ENCODE measurements around the gene HOXA3. TPM values are rescaled to one million over a fixed set of nuclear protein-coding genes. Genes with fewer than 3 reads are reported as not detected.

Gene HOXA3
- total and polyA plus RNA-seq, 4 donors, result 6.2 to 36.9 (median 19.0) TPM

- DNase-seq (ENCODE audit: low read depth in 4 of 6, low spot score in 6 of 6), result no peak
- peaks cover 79% of the 10 kb centered on the region for H3K27me3 ChIP-seq (ENCODE audit: control insufficient read depth, insufficient read depth, low read length)
- H3K36me3 ChIP-seq (ENCODE audit: control insufficient read depth, insufficient read depth, low read length), result peaks cover 17% of the 10 kb centered on the region
- peak overlapping the region; percentile 99 for H3K27ac ChIP-seq (ENCODE audit: low read depth, low read length)
- 13% methylated on average over 10 of the region's 10 CpGs for WGBS (ENCODE audit: insufficient coverage)
- peaks cover 72% of the 10 kb centered on the region for H3K4me1 ChIP-seq (ENCODE audit: control insufficient read depth, insufficient read depth, low read length)
- H3K9me3 ChIP-seq (ENCODE audit: control insufficient read depth, insufficient read depth, low read length), result no peaks in the 10 kb centered on the region
- peak overlapping the region; percentile 63 for H3K4me3 ChIP-seq (ENCODE audit: low read depth, low read length)
These were observed 20.0 kb upstream of the HOXA3 start for GRCh38 chr7:27172315-27172774.

GRCh38 chr7:27171637-27172314 is 19.4 kb upstream of the HOXA3 start:
- DNase-seq (ENCODE audit: low read depth in 4 of 6, low spot score in 6 of 6), result no peak
- peaks cover 79% of the 10 kb centered on the region for H3K27me3 ChIP-seq (ENCODE audit: control insufficient read depth, insufficient read depth, low read length)
- H3K27ac ChIP-seq (ENCODE audit: low read depth, low read length), result peak overlapping the region; percentile 99
- H3K4me1 ChIP-seq (ENCODE audit: control insufficient read depth, insufficient read depth, low read length), result peaks cover 71% of the 10 kb centered on the region
- 16% methylated on average over 30 of the region's 30 CpGs for WGBS (ENCODE audit: insufficient coverage)
- peaks cover 17% of the 10 kb centered on the region for H3K36me3 ChIP-seq (ENCODE audit: control insufficient read depth, insufficient read depth, low read length)
- peak overlapping the region; percentile 63 for H3K4me3 ChIP-seq (ENCODE audit: low read depth, low read length)
- H3K9me3 ChIP-seq (ENCODE audit: control insufficient read depth, insufficient read depth, low read length), result no peaks in the 10 kb centered on the region

GRCh38 chr7:27171325-27171636 is 18.9 kb upstream of the HOXA3 start:
- Histone ChIP-seq H3K36me3 (ENCODE audit: control insufficient read depth, insufficient read depth, low read length) (peaks cover 17% of the 10 kb centered on the region), H3K4me1 (ENCODE audit: control insufficient read depth, insufficient read depth, low read length) (peaks cover 72% of the 10 kb centered on the region), H3K9me3 (ENCODE audit: control insufficient read depth, insufficient read depth, low read length) (no peaks in the 10 kb centered on the region), H3K4me3 (ENCODE audit: low read depth, low read length) (peak overlapping the region; percentile 63), H3K27ac (ENCODE audit: low read depth, low read length) (peak overlapping the region; percentile 99), H3K27me3 (ENCODE audit: control insufficient read depth, insufficient read depth, low read length) (peaks cover 79% of the 10 kb centered on the region)
- WGBS (ENCODE audit: insufficient coverage), result 11% methylated on average over 8 of the region's 8 CpGs
- no peak for DNase-seq (ENCODE audit: low read depth in 4 of 6, low spot score in 6 of 6)

DNA sequence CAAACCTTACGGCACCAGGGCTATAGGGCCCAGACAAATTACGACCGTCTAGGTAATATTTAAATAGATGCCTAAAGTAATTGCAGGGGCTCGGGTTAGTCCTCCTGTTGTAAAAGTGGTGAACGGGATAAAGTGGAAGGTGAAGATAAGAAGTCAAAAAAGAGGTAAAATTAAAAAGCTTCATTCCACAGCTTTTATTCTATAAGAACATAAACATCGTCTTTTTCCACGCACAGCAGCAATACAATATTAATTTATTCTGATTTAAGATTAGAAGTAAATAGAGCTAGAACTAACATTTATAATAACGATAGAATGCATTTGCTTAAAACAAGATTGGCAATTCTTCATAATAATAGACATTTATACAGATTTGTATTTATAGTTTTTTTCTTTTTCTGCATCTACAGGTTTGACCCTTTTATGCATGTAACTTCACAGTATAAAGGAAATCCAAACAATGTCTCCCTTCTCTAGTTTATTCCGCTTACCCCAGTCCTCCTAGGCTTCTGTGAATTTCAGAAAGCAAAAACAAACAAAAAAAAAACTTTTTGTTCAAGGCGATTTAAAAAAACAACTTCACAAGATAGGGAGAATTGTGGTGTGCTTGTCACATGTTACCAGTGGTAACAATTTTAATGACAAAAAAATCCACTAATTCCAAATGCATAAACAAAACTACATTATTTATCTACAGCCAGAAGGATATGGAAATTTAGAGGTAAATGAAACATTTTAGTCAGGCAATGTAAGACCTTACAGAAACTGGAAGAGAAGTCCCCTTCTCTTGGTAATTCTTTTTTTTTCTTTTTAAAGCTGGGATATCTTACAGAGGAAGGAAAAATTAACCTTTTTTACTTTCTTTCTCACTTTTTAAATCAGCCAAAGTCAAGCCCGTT is 18.3 kb upstream of the HOXA3 start:
- DNase-seq (ENCODE audit: low read depth in 4 of 6, low spot score in 6 of 6), result peak in 1 of 6 donors; percentile 75
- Histone ChIP-seq H3K9me3 (ENCODE audit: control insufficient read depth, insufficient read depth, low read length) (no peaks in the 10 kb centered on the region), H3K27me3 (ENCODE audit: control insufficient read depth, insufficient read depth, low read length) (peaks cover 79% of the 10 kb centered on the region), H3K4me3 (ENCODE audit: low read depth, low read length) (peak overlapping the region; percentile 63), H3K4me1 (ENCODE audit: control insufficient read depth, insufficient read depth, low read length) (peaks cover 72% of the 10 kb centered on the region), H3K27ac (ENCODE audit: low read depth, low read length) (peak overlapping the region; percentile 99), H3K36me3 (ENCODE audit: control insufficient read depth, insufficient read depth, low read length) (peaks cover 17% of the 10 kb centered on the region)
- WGBS (ENCODE audit: insufficient coverage), result 11% methylated on average over 3 of the region's 11 CpGs

GRCh38 chr7:27169658-27170425 is 17.5 kb upstream of the HOXA3 start:
- peaks cover 72% of the 10 kb centered on the region for H3K4me1 ChIP-seq (ENCODE audit: control insufficient read depth, insufficient read depth, low read length)
- H3K4me3 ChIP-seq (ENCODE audit: low read depth, low read length), result peak overlapping the region; percentile 63
- peak overlapping the region; percentile 99 for H3K27ac ChIP-seq (ENCODE audit: low read depth, low read length)
- 2% methylated on average over 33 of the region's 46 CpGs for WGBS (ENCODE audit: insufficient coverage)
- peaks cover 79% of the 10 kb centered on the region for H3K27me3 ChIP-seq (ENCODE audit: control insufficient read depth, insufficient read depth, low read length)
- H3K9me3 ChIP-seq (ENCODE audit: control insufficient read depth, insufficient read depth, low read length), result no peaks in the 10 kb centered on the region
- no peak for DNase-seq (ENCODE audit: low read depth in 4 of 6, low spot score in 6 of 6)
- peaks cover 21% of the 10 kb centered on the region for H3K36me3 ChIP-seq (ENCODE audit: control insufficient read depth, insufficient read depth, low read length)

GRCh38 chr7:27168265-27168947 is 16.0 kb upstream of the HOXA3 start:
- Histone ChIP-seq H3K4me1 (ENCODE audit: control insufficient read depth, insufficient read depth, low read length) (peaks cover 74% of the 10 kb centered on the region), H3K4me3 (ENCODE audit: low read depth, low read length) (peak overlapping the region; percentile 63), H3K36me3 (ENCODE audit: control insufficient read depth, insufficient read depth, low read length) (peaks cover 35% of the 10 kb centered on the region), H3K27ac (ENCODE audit: low read depth, low read length) (peak overlapping the region; percentile 99), H3K27me3 (ENCODE audit: control insufficient read depth, insufficient read depth, low read length) (peaks cover 78% of the 10 kb centered on the region), H3K9me3 (ENCODE audit: control insufficient read depth, insufficient read depth, low read length) (no peaks in the 10 kb centered on the region)
- DNase-seq (ENCODE audit: low read depth in 4 of 6, low spot score in 6 of 6), result peak in 2 of 6 donors; percentile 69 to 71
- 29% methylated on average over 20 of the region's 25 CpGs for WGBS (ENCODE audit: insufficient coverage)

GRCh38 chr7:27167916-27168264 is 15.5 kb upstream of the HOXA3 start:
- peak overlapping the region; percentile 63 for H3K4me3 ChIP-seq (ENCODE audit: low read depth, low read length)
- no peaks in the 10 kb centered on the region for H3K9me3 ChIP-seq (ENCODE audit: control insufficient read depth, insufficient read depth, low read length)
- no peak for DNase-seq (ENCODE audit: low read depth in 4 of 6, low spot score in 6 of 6)
- peaks cover 70% of the 10 kb centered on the region for H3K4me1 ChIP-seq (ENCODE audit: control insufficient read depth, insufficient read depth, low read length)
- H3K36me3 ChIP-seq (ENCODE audit: control insufficient read depth, insufficient read depth, low read length), result peaks cover 36% of the 10 kb centered on the region
- peak overlapping the region; percentile 99 for H3K27ac ChIP-seq (ENCODE audit: low read depth, low read length)
- WGBS (ENCODE audit: insufficient coverage), result 34% methylated on average over 4 of the region's 4 CpGs
- H3K27me3 ChIP-seq (ENCODE audit: control insufficient read depth, insufficient read depth, low read length), result peaks cover 77% of the 10 kb centered on the region

DNA sequence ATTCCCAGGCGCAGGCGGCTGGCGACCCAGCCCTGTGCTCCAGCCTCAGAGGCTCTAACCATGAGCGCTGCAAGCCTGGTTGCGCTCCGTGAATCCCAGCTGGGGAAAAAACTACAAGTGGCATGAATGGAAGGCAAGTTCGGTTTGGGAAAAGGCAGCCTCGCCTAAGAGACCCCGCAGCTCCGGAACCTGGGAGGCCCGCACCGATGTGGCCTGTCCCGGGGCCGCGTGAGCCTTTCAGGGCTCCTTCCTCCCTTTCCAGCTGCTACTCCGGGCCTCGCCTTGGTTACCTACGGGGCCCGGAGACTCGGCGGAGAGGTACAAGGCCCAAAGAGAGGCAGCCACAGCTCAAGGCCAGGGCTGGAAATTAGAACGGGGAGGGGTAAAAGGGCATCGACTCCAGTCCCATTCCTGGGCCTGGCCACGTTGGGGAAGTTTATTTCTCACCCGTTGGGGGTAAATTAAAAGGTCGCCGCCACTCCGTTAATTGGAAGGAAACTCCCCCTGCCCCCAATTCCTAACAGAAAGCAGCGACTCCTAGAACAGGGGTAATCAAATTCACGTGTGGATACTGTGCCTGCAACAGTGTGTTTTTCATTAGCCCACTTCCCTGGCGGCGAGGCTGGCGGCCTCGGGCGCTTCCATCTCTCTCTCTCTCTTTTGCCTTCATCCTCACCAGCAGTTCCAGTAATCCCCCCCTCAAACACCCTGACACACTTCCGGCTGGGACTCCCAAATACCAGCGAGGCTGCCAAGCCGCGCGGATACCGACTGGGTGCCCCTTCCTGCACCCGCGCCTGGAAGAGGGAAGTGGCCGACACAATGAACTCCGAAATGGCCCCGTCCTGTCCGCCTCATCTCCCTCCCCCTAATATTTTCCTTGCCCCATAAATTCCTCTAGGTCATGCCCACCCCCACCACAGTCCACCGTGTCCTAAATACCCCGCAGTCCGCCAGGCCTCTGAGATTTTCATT is 14.4 kb upstream of the HOXA3 start:
- peaks cover 64% of the 10 kb centered on the region for H3K4me1 ChIP-seq (ENCODE audit: control insufficient read depth, insufficient read depth, low read length)
- DNase-seq (ENCODE audit: low read depth in 4 of 6, low spot score in 6 of 6), result no peak
- peak overlapping the region; percentile 99 for H3K27ac ChIP-seq (ENCODE audit: low read depth, low read length)
- peak overlapping the region; percentile 63 for H3K4me3 ChIP-seq (ENCODE audit: low read depth, low read length)
- H3K36me3 ChIP-seq (ENCODE audit: control insufficient read depth, insufficient read depth, low read length), result peaks cover 34% of the 10 kb centered on the region
- WGBS (ENCODE audit: insufficient coverage), result 22% methylated on average over 41 of the region's 50 CpGs
- peaks cover 66% of the 10 kb centered on the region for H3K27me3 ChIP-seq (ENCODE audit: control insufficient read depth, insufficient read depth, low read length)
- no peaks in the 10 kb centered on the region for H3K9me3 ChIP-seq (ENCODE audit: control insufficient read depth, insufficient read depth, low read length)

Measured in spinal cord (tissue), 10 donors.